Measurements from ENCODE around the gene PAGR1.
"Not testable (repeated sequence)": the region's sequence is repeated elsewhere in the genome, so short reads cannot be mapped to it uniquely, and the experiment has no call there.

PAGR1 gene

GRCh38 chr16:29815793-29816693 is at the start of gene PAGR1:
PAGR1 (plus strand) TSS chr16:29816152; CDS start chr16:29816526, 374 bp downstream.
- DNase-seq, result peak; percentile 99

GRCh38 chr16:29766571-29766970 is 49.4 kb upstream of the PAGR1 start:
- no peak for DNase-seq

GRCh38 chr16:29767062-29767461 is 48.9 kb upstream of the PAGR1 start:
- no peak for DNase-seq

- DNase-seq, result no peak
Measured at GRCh38 chr16:29769507-29769906, 46.4 kb upstream of the PAGR1 start.

GRCh38 chr16:29770250-29770929 is 45.6 kb upstream of the PAGR1 start:
- peak; percentile 14 for DNase-seq

GRCh38 chr16:29772330-29772729 is 43.6 kb upstream of the PAGR1 start:
- not testable (repeated sequence) for DNase-seq

- no peak for DNase-seq
Measured at GRCh38 chr16:29774730-29775129, 41.2 kb upstream of the PAGR1 start.

- no peak for DNase-seq
Measured at GRCh38 chr16:29775742-29776408, 40.1 kb upstream of the PAGR1 start.

- DNase-seq, result no peak
Measured at GRCh38 chr16:29777576-29778350, 38.2 kb upstream of the PAGR1 start, which contains the start of gene ZG16. ZG16 (plus strand) TSS chr16:29778256; CDS start chr16:29779267, 1,011 bp downstream.

GRCh38 chr16:29779474-29779873 is 36.5 kb upstream of the PAGR1 start:
- no peak for DNase-seq

GRCh38 chr16:29783094-29783953 is 32.6 kb upstream of the PAGR1 start:
- DNase-seq, result not testable (repeated sequence)

GRCh38 chr16:29784157-29784556 is 31.8 kb upstream of the PAGR1 start:
- DNase-seq, result no peak

GRCh38 chr16:29784901-29785500 is 31.0 kb upstream of the PAGR1 start:
- DNase-seq, result no peak

GRCh38 chr16:29787155-29787554 is 28.8 kb upstream of the PAGR1 start:
- not testable (repeated sequence) for DNase-seq

- no peak for DNase-seq
Measured at GRCh38 chr16:29789775-29790182, 26.2 kb upstream of the PAGR1 start.

GRCh38 chr16:29790183-29790948 is 25.6 kb upstream of the PAGR1 start, which contains the start of gene KIF22:
KIF22 (plus strand) TSS chr16:29790751; CDS start chr16:29790760, 9 bp downstream.
- peak; percentile 98 for DNase-seq

- peak; percentile 13 for DNase-seq
Measured at GRCh38 chr16:29790949-29791844, 24.8 kb upstream of the PAGR1 start.

GRCh38 chr16:29791845-29792807 is 23.8 kb upstream of the PAGR1 start:
- DNase-seq, result no peak
